ENCODE measurements around the gene DGUOK.
"Not testable (repeated sequence)": the region's sequence is repeated elsewhere in the genome, so short reads cannot be mapped to it uniquely, and the experiment has no call there.

DGUOK gene

DNA sequence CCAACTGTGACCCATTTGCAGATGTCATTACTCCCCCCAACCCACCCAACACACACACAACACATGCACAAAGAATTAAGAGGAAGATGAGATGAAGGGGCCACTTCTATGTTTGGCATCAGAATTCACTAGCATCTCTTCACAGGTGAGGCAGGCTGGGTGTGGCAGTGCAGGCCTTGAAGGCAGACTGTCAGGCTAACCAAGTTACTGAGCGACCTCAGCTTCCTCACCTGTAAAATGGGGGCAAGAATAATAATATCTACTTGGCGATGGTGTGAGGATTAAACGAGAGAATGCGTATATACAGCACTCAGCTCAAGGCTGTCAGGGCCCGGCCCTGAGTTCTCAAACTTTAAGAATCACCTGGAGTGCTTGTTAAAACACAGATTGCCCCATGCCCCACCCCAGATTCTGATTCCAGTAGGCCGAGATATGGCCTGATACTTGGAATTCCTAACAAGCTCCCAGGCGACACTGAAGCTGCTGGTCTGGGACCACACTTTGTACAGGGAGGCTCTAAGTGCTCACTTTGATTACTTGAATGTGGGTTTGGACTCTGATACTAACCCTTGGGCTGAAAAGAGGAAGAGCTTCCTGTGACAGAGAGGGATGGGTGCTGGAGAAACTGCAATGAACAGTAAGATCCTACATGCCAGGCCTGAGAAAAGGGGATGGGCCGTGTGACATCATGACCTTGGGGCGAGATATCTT lies 32.8 kb upstream of the DGUOK start:
- in situ Hi-C loops (cut with HindIII; ENCODE audit: low pct_unique_long_range_greater_than_20kb, low sequenced_read_pairs), result no loop called here
- DNase-seq (ENCODE audit: low read depth in 1 of 2, low spot score in 1 of 2), result no peak
- no peak for TF ChIP-seq JUND (IDR thresholded peaks at IDR 0.05; ENCODE audit: low read depth)

- TF ChIP-seq JUND (IDR thresholded peaks at IDR 0.05; ENCODE audit: low read depth), result no peak
- no peak for DNase-seq (ENCODE audit: low read depth in 1 of 2, low spot score in 1 of 2)
- in situ Hi-C loops (cut with HindIII; ENCODE audit: low pct_unique_long_range_greater_than_20kb, low sequenced_read_pairs), result no loop called here
Measured at GRCh38 chr2:73894475-73894850, 32.2 kb upstream of the DGUOK start.

DNA sequence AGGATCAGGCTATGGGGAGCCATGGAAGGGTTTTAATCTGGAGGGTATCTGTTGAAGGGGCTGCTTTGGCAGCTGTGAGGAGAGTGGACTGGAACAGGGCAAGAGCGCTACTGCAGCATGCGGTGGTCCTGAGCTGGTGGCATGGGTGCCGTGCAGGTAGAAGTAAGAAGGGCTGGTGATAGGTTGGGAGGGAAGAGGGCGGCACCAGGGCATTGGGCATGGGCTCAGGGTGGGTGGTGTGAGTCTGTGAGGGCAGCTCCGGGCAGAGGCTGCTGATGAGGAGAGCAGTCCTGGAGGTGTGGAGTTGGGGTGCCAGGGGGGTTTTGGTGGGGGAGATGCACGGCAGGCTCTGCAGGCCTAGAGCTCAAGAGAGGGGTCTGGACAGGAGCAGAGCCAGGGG lies 31.8 kb upstream of the DGUOK start:
- in situ Hi-C loops (cut with HindIII; ENCODE audit: low pct_unique_long_range_greater_than_20kb, low sequenced_read_pairs), result no loop called here
- DNase-seq (ENCODE audit: low read depth in 1 of 2, low spot score in 1 of 2), result no peak
- TF ChIP-seq JUND (IDR thresholded peaks at IDR 0.05; ENCODE audit: low read depth), result no peak

DNA sequence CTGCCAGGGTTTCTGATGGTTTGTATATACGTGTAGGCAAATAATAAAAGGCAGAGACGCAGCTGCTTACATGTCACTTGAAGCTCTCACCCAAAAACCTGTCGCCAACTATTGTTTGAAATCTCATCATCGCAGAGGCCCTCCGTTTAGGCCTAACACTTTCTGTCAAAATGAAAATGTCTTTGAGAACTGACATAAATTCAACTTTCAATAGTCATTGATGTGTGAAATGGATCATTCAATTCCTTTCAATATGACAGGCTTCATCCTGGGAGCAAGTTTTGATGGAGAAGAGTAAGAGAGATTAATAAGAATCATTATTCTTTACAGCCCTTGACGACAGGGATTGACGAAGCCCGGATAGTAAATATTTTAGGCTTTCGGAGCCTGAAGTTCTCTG lies 31.2 kb upstream of the DGUOK start:
- TF ChIP-seq JUND (IDR thresholded peaks at IDR 0.05; ENCODE audit: low read depth), result no peak
- DNase-seq (ENCODE audit: low read depth in 1 of 2, low spot score in 1 of 2), result no peak
- in situ Hi-C loops (cut with HindIII; ENCODE audit: low pct_unique_long_range_greater_than_20kb, low sequenced_read_pairs), result no loop called here

- in situ Hi-C loops (cut with HindIII; ENCODE audit: low pct_unique_long_range_greater_than_20kb, low sequenced_read_pairs), result no loop called here
- DNase-seq (ENCODE audit: low read depth in 1 of 2, low spot score in 1 of 2), result no peak
- no peak for TF ChIP-seq JUND (IDR thresholded peaks at IDR 0.05; ENCODE audit: low read depth)
Measured at GRCh38 chr2:73896362-73897239, 30.1 kb upstream of the DGUOK start.

DNA sequence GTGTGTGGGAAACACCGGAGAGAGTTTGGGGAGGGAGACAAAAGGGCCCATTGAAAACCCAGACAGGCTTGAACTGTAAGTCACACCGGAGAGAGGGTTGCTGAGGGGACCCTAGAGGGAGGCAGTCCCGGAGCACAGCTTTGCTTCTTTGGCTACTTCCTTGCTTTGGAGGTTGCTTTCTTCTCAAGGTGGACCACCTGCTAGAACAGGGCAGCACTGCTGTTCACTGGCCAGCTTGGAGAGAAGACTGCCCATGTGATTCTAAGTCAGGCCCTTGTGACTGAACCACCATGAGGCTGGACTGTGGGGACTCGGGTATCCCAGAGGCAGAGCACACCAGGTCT lies 29.5 kb upstream of the DGUOK start:
- TF ChIP-seq JUND (IDR thresholded peaks at IDR 0.05; ENCODE audit: low read depth), result no peak
- DNase-seq (ENCODE audit: low read depth in 1 of 2, low spot score in 1 of 2), result no peak
- in situ Hi-C loops (cut with HindIII; ENCODE audit: low pct_unique_long_range_greater_than_20kb, low sequenced_read_pairs), result no loop called here

DNA sequence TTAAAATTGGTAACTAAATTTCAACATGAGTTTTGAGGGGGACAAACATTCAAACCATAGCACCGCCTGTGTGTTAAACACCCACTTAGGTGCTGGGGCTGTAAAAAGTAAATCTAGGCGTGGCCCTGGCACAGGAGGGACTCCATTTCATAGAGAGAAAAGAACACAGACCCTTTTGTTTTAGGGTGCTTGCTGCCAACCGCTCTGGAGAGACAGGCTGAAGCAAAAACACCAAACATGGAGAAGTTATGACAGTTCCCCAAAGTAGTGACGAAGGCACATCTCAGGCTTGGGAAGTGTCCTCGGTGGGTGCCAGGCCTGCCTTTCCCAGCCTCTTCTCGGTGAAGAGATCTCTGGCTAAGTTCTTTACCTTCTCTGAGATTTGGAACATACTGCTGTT lies 28.7 kb upstream of the DGUOK start:
- TF ChIP-seq JUND (IDR thresholded peaks at IDR 0.05; ENCODE audit: low read depth), result no peak
- no peak for DNase-seq (ENCODE audit: low read depth in 1 of 2, low spot score in 1 of 2)
- in situ Hi-C loops (cut with HindIII; ENCODE audit: low pct_unique_long_range_greater_than_20kb, low sequenced_read_pairs), result no loop called here

- no peak for TF ChIP-seq JUND (IDR thresholded peaks at IDR 0.05; ENCODE audit: low read depth)
- in situ Hi-C loops (cut with HindIII; ENCODE audit: low pct_unique_long_range_greater_than_20kb, low sequenced_read_pairs), result no loop called here
- DNase-seq (ENCODE audit: low read depth in 1 of 2, low spot score in 1 of 2), result no peak
Measured at GRCh38 chr2:73899801-73900336, 26.8 kb upstream of the DGUOK start.

- DNase-seq (ENCODE audit: low read depth in 1 of 2, low spot score in 1 of 2), result no peak
- TF ChIP-seq JUND (IDR thresholded peaks at IDR 0.05; ENCODE audit: low read depth), result no peak
- in situ Hi-C loops (cut with HindIII; ENCODE audit: low pct_unique_long_range_greater_than_20kb, low sequenced_read_pairs), result no loop called here
Measured at GRCh38 chr2:73901143-73901542, 25.5 kb upstream of the DGUOK start.

GRCh38 chr2:73902284-73902683 lies 24.4 kb upstream of the DGUOK start:
- no peak for DNase-seq (ENCODE audit: low read depth in 1 of 2, low spot score in 1 of 2)
- in situ Hi-C loops (cut with HindIII; ENCODE audit: low pct_unique_long_range_greater_than_20kb, low sequenced_read_pairs), result no loop called here
- no peak for TF ChIP-seq JUND (IDR thresholded peaks at IDR 0.05; ENCODE audit: low read depth)

GRCh38 chr2:73903313-73903712 lies 23.4 kb upstream of the DGUOK start:
- in situ Hi-C loops (cut with HindIII; ENCODE audit: low pct_unique_long_range_greater_than_20kb, low sequenced_read_pairs), result no loop called here
- no peak for TF ChIP-seq JUND (IDR thresholded peaks at IDR 0.05; ENCODE audit: low read depth)
- no peak for DNase-seq (ENCODE audit: low read depth in 1 of 2, low spot score in 1 of 2)

DNA sequence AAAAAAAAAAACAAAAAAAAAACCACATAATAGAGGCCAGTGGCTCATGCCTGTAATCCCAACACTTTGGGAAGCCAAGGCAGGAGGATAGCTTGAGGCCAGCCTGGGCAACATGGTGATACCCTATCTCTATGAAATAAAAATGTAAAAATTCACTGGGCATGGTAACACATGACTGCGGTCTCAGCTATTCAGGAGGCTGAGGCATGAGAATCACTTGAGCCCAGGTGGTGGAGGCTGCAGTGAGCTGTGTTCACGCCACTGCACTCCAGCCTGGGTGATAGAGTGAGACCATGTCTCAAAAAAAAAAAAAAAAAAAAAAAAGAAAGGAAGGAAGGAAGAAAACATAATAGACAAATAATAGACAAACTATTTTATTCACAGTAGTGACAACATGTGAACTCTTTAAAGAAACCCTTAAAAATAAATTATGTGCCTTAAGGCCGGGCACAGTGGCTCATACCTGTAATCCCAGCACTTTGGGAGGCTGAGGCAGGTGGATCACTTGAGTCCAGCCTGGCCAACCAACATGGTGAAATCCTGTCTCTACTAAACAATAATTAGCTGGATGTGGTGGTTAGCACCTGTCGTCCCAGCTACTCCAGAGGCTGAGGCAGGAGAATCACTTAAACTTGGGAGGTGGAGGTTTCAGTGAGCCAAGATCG lies 22.6 kb upstream of the DGUOK start:
- DNase-seq (ENCODE audit: low read depth in 1 of 2, low spot score in 1 of 2); in situ Hi-C loops (cut with HindIII; ENCODE audit: low pct_unique_long_range_greater_than_20kb, low sequenced_read_pairs): not testable (repeated sequence)

DNA sequence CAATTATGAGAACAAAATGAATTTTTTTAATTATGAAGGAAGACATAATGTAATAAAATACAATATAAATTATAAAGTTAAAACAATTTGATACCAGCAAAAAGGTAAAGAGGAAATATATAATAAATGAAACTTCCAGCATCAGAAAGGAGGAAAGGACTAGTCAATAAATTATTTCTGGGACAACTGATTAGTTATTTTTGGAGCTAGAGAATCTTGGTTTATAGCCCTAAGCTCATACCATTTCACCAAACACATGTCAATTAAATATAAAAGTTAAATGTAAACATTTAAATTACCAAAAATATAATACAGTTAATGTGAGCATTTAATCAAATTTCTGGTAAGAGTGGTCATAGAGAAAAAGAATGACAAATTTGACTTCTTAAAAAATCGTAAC lies 21.7 kb upstream of the DGUOK start:
- no peak for TF ChIP-seq JUND (IDR thresholded peaks at IDR 0.05; ENCODE audit: low read depth)
- no peak for DNase-seq (ENCODE audit: low read depth in 1 of 2, low spot score in 1 of 2)
- in situ Hi-C loops (cut with HindIII; ENCODE audit: low pct_unique_long_range_greater_than_20kb, low sequenced_read_pairs), result no loop called here
